ENCODE results near the gene CNOT11. TPM values are rescaled to one million over a fixed set of nuclear protein-coding genes. Genes with fewer than 3 reads are reported as not detected.

The CNOT11 gene
- total RNA-seq, 1 experiment from 2014 or later = 57.8 TPM

- no peak overlapping the region for H3K9ac ChIP-seq (ENCODE audit: low read length)
- 0 out of 2 replicates have a peak, but pooled peaks cover 6% of the 10 kb centered on the region for H4K20me1 ChIP-seq (ENCODE audit: insufficient read depth)
- H2AFZ ChIP-seq (ENCODE audit: low read depth, low read length, poor library complexity, severe bottlenecking) = no peak overlapping the region
- ChIA-PET POLR2A (interaction anchor here (0.6 kb wide), 1 partner anchor 973 kb away, joined by 4 read pairs; no protein-coding TSS in a partner anchor), RAD21 (ENCODE audit: low non-redundant PET in 1 of 2, low total read pairs in 2 of 2, uncharacterized antibody in 2 of 2, unreplicated experiment in 2 of 2) (no interaction called here), CTCF (no interaction called here)
- intact Hi-C loops (cut with micrococcal nuclease) = no loop called here
- H3K4me2 ChIP-seq (ENCODE audit: low read length) = no peak overlapping the region
- H3K27ac ChIP-seq (ENCODE audit: low read depth, low read length) = no peak overlapping the region
- no peaks in the 10 kb centered on the region for H3K27me3 ChIP-seq (ENCODE audit: insufficient read depth, low read length)
- no peak overlapping the region for H3K4me3 ChIP-seq (replicated peaks in 1 of 2; ENCODE audit: low read depth in 1 of 2, low read length in 2 of 2)
- TF ChIP-seq RAD21 (IDR thresholded peaks at IDR 0.05; ENCODE audit: low read depth) (no peak), POLR2A (IDR thresholded peaks at IDR 0.05; ENCODE audit: borderline replicate concordance, extremely low read depth, insufficient read depth, insufficient read length) (no peak), MAX (IDR thresholded peaks at IDR 0.05) (no peak), JUND (IDR thresholded peaks at IDR 0.05) (no peak), EZH2phosphoT487 (IDR thresholded peaks at IDR 0.05; ENCODE audit: borderline replicate concordance) (no peak), SRF (IDR thresholded peaks at IDR 0.05; ENCODE audit: low read depth) (no peak), CBX3 (IDR thresholded peaks at IDR 0.05; ENCODE audit: low read depth) (no peak), CTCF (IDR thresholded peaks at IDR 0.05 in 2 of 3, conservative IDR thresholded peaks at IDR 0.05 in 1 of 3; ENCODE audit: borderline replicate concordance in 1 of 3, insufficient read depth in 1 of 3, low read depth in 2 of 3, low read length in 2 of 3) (no peak), SP1 (IDR thresholded peaks at IDR 0.05; ENCODE audit: low read depth) (no peak), ATF3 (IDR thresholded peaks at IDR 0.05) (no peak), TCF7L2 (IDR thresholded peaks at IDR 0.05; ENCODE audit: borderline replicate concordance, extremely low read depth, insufficient read depth, insufficient read length) (no peak), YY1 (IDR thresholded peaks at IDR 0.05; ENCODE audit: extremely low read depth, insufficient replicate concordance, low read depth, low read length) (no peak), ZFX (IDR thresholded peaks at IDR 0.05) (no peak), SIN3A (IDR thresholded peaks at IDR 0.05; ENCODE audit: low read depth) (no peak), ZBTB33 (IDR thresholded peaks at IDR 0.05; ENCODE audit: extremely low read depth, insufficient replicate concordance, low read length) (no peak), FOSL1 (IDR thresholded peaks at IDR 0.05; ENCODE audit: low read depth) (no peak), ZNF274 (IDR thresholded peaks at IDR 0.05; ENCODE audit: low read depth, low read length) (no peak), CEBPB (IDR thresholded peaks at IDR 0.05; ENCODE audit: low read depth) (no peak), POLR2AphosphoS5 (IDR thresholded peaks at IDR 0.05; ENCODE audit: low read depth, low read length) (no peak)
- H3K79me2 ChIP-seq (ENCODE audit: insufficient read depth, low read length) = no peaks in the 10 kb centered on the region
- H3K9me2 ChIP-seq (ENCODE audit: insufficient read depth) = no peaks in the 10 kb centered on the region
- no peak for ATAC-seq
- H3K9me3 ChIP-seq (ENCODE audit: control insufficient read depth in 1 of 2, insufficient read depth in 1 of 2, low read depth in 1 of 2, low read length in 2 of 2) = no peaks in the 10 kb centered on the region
- H3K4me1 ChIP-seq (ENCODE audit: control insufficient read depth in 1 of 2, insufficient read depth in 2 of 2, low read length in 2 of 2) = peaks cover 3 to 9% of the 10 kb centered on the region in 2 experiments; a peak in 3 of 4 replicates
- DNase-seq (ENCODE audit: low read depth, low spot score) = no peak
- peaks cover 36 to 53% of the 10 kb centered on the region in 2 experiments for H3K36me3 ChIP-seq (ENCODE audit: control insufficient read depth in 1 of 2, insufficient read depth in 2 of 2, low read length in 2 of 2)
- no TSS peak for BruUV-seq (replicated peaks)
These were observed 18.1 kb downstream of the CNOT11 start for GRCh38 chr2:101270700-101271259.

Measured in HCT116 (cell line).